ENCODE results near the gene NIPAL4. TPM values are rescaled to one million over a fixed set of nuclear protein-coding genes. Genes with fewer than 3 reads are reported as not detected.

NIPAL4 gene
- polyA plus RNA-seq, 2 donors = 5.4 to 15.1 TPM

DNA sequence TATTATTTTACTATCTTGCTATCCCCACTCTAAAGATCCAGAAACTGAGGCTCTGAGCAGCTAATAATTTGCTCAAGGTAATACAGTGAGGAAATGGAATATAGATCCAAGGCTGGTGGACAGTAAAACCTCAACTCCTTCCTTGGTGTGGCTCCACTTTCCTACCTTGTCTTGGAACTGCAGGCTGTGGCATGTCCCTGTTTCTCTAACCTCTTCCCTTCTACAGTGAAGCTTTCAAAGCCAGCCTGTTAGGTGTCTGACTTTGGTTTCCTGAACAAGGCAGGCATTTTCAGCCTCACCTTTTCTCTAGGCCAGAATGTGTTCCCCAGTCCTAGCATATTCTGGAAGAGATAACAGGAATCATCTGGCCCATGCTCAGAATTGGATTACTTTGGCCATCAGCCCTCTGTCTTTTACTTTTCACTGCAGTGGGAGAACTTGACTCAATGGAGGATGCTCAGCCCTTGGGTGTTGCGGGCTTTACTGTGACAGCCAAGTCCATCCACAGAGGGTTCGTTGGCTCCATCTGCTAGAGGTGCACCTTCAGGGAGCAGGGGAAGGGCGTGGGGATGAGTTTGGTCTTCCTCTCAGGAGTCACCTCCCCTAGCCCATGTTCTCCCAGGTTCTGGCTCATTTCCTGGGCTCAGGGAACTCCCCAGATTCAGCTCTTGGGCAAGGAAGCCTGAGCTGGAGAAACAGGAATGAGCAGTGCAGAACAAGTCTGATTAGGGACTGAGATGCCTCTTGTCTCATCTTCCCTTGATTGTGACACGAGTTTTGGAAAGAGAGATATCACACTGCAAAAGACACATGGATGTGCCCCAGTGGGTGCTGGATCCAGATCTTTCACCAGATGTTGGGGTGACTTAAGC is 1.1 kb downstream of the NIPAL4 start:
- Histone ChIP-seq H3K4me3 (ENCODE audit: low read depth in 1 of 2, low read length in 2 of 2) (peak overlapping the region in 1 of 2 donors; percentile 60), H3K27ac (ENCODE audit: low read depth in 2 of 2, low read length in 1 of 2) (peak overlapping the region; percentile 22 to 75), H3K4me1 (ENCODE audit: control insufficient read depth in 2 of 2, insufficient read depth in 2 of 2, low read length in 1 of 2) (peaks cover 2 to 16% of the 10 kb centered on the region in 2 donors), H3K9me3 (ENCODE audit: control insufficient read depth in 2 of 2, insufficient read depth in 1 of 2, low read depth in 1 of 2, low read length in 1 of 2) (no peaks in the 10 kb centered on the region), H3K36me3 (ENCODE audit: control insufficient read depth in 2 of 2, insufficient read depth in 2 of 2, low read length in 1 of 2) (no peaks in the 10 kb centered on the region), H3K27me3 (ENCODE audit: control insufficient read depth in 1 of 2, insufficient read depth in 2 of 2, low read length in 2 of 2) (no peaks in the 10 kb centered on the region)
- 60 to 65% methylated on average over 4 of the region's 4 CpGs for WGBS, 2 donors

DNA sequence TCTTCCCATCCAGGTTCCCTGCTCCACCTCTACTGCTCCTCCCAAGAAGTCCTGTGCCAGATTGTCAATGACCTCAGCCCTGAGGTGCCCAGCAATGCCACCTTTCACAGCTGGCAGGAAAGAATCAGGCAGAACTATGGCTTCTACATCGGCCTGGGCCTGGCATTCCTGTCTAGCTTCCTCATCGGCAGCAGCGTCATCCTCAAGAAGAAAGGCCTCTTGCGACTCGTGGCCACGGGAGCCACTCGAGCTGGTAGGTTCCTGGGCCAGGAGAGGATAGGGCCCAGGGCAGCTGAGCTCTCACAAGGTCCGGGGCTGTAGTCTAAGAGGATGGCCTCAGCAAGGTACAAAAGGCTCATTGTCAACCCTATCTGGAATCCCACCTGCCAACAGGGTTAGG is 3.1 kb downstream of the NIPAL4 start:
- no peak overlapping the region for H3K4me3 ChIP-seq (ENCODE audit: low read depth in 1 of 2, low read length in 2 of 2)
- H3K27ac ChIP-seq (ENCODE audit: low read depth in 2 of 2, low read length in 1 of 2) = peak overlapping the region in 1 of 2 donors; percentile 77
- H3K4me1 ChIP-seq (ENCODE audit: control insufficient read depth in 2 of 2, insufficient read depth in 2 of 2, low read length in 1 of 2) = peaks cover 2 to 16% of the 10 kb centered on the region in 2 donors
- 91 to 93% methylated on average over 8 of the region's 8 CpGs for WGBS, 2 donors
- H3K27me3 ChIP-seq (ENCODE audit: control insufficient read depth in 1 of 2, insufficient read depth in 2 of 2, low read length in 2 of 2) = no peaks in the 10 kb centered on the region
- H3K36me3 ChIP-seq (ENCODE audit: control insufficient read depth in 2 of 2, insufficient read depth in 2 of 2, low read length in 1 of 2) = peaks cover 0 to 7% of the 10 kb centered on the region in 2 donors
- H3K9me3 ChIP-seq (ENCODE audit: control insufficient read depth in 2 of 2, insufficient read depth in 1 of 2, low read depth in 1 of 2, low read length in 1 of 2) = no peaks in the 10 kb centered on the region

DNA sequence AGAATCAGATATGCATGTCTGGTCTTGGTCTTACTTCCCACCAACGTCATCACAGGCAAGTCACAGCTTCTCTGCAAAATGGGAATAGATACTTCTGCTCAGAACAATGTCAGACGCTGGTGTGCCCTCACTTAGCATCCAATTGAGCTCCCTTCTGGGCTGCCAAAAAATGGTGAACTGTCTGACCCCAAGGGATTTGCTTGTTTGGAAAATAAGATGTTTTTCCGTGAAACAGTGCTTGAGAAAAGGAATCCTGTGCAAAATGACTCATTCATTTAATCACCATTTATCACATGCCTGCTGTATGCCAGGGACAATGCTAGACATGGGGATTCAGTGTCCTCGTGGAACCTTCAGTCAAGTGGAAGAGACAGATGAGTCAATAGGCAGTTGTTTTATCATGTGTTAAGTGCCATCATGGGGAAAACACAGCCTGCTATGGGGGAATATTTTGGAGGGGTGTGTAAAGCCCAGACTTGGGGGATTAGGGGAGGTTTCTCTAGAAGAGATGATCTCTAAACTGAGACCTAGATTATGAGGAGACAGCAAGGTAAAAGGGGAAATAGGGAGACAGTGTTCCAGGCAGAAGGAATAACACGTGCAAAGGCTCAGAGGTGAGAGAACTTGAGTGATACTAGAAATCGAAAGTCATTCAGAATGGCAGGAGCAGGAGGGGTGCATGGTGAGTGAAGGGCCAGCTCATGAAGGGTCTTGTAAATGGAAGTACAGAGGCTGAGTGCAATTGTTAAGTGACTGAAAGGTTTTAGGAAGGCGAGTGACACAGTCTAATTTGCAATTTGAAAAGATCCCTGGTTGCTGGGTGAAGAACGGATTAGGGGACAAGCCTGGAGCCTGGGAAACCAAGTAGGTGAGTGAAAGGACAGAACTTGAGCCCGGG is 3.9 kb downstream of the NIPAL4 start:
- 42 to 54% methylated on average over 9 of the region's 9 CpGs for WGBS, 2 donors
- Histone ChIP-seq H3K9me3 (ENCODE audit: control insufficient read depth in 2 of 2, insufficient read depth in 1 of 2, low read depth in 1 of 2, low read length in 1 of 2) (no peaks in the 10 kb centered on the region), H3K27me3 (ENCODE audit: control insufficient read depth in 1 of 2, insufficient read depth in 2 of 2, low read length in 2 of 2) (no peaks in the 10 kb centered on the region), H3K4me3 (ENCODE audit: low read depth in 1 of 2, low read length in 2 of 2) (no peak overlapping the region), H3K4me1 (ENCODE audit: control insufficient read depth in 2 of 2, insufficient read depth in 2 of 2, low read length in 1 of 2) (peaks cover 2 to 16% of the 10 kb centered on the region in 2 donors), H3K36me3 (ENCODE audit: control insufficient read depth in 2 of 2, insufficient read depth in 2 of 2, low read length in 1 of 2) (peaks cover 0 to 7% of the 10 kb centered on the region in 2 donors), H3K27ac (ENCODE audit: low read depth in 2 of 2, low read length in 1 of 2) (peak overlapping the region; percentile 77 to 84)

DNA sequence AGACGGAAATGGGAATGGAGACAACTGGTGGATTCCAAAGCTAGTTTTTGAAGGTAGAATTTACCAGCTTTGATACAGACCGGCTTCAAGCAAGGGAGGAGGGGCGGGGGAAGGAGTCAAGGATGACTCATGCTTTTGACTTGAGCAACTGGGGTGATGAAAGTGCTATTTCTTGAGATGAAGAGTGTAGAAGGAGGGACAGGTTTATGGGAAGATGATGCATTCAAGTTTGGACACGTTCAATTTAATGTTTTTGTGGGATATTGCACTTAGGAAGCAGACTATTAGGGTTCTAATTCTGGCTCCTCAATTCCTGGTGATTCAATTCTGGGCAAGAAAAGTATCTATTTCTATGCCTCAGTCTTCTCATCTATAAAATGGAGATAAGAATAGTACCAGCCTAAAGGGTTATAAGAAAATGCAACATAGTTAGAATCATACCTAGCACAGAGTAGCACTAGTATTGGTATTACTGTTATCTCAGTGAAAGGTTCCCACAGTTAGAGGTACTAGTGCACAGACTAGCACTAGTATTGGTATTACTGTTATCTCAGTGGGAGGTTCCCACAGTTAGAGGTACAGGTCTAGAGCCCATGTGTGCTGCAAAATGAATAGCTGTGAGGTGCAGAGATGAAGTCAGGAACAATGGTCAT is 4.6 kb downstream of the NIPAL4 start:
- 12 to 24% methylated on average over 4 of the region's 4 CpGs for WGBS, 2 donors
- Histone ChIP-seq H3K4me1 (ENCODE audit: control insufficient read depth in 2 of 2, insufficient read depth in 2 of 2, low read length in 1 of 2) (peaks cover 2 to 16% of the 10 kb centered on the region in 2 donors), H3K27ac (ENCODE audit: low read depth in 2 of 2, low read length in 1 of 2) (peak overlapping the region; percentile 77 to 84), H3K27me3 (ENCODE audit: control insufficient read depth in 1 of 2, insufficient read depth in 2 of 2, low read length in 2 of 2) (no peaks in the 10 kb centered on the region), H3K36me3 (ENCODE audit: control insufficient read depth in 2 of 2, insufficient read depth in 2 of 2, low read length in 1 of 2) (peaks cover 0 to 7% of the 10 kb centered on the region in 2 donors), H3K9me3 (ENCODE audit: control insufficient read depth in 2 of 2, insufficient read depth in 1 of 2, low read depth in 1 of 2, low read length in 1 of 2) (no peaks in the 10 kb centered on the region), H3K4me3 (ENCODE audit: low read depth in 1 of 2, low read length in 2 of 2) (no peak overlapping the region)

DNA sequence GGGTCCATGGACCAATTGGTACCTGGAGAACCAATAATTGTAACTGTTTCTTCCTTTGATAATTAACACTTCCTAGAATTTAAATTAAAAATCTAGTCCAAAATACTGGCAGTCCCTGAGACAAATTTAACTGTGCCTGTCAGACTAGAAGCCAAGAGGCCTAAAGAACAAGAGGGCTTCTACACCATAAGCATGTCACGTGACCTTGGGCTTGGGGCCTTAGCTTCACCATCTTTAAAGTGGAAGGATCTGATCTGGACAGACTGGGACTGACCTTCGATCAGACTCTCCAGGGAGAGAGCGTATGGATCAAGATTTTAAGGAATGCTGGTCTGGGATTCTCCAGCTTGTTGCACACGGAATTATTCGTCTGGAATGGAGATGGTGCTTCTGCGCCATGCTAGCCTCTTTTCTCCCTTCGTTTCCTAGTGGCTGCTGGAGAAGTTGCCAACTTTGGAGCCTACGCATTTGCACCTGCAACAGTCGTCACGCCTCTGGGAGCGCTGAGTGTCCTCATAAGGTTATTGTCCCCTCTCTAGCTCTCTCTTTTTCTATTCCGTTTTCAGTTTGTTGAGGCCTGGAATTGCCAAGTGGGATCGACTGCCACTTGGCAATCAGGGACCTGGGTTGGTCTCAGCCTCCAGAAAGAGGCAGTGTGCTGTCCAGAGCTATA is 8.4 kb downstream of the NIPAL4 start:
- H3K27me3 ChIP-seq (ENCODE audit: control insufficient read depth in 1 of 2, insufficient read depth in 2 of 2, low read length in 2 of 2) = no peaks in the 10 kb centered on the region
- H3K4me3 ChIP-seq (ENCODE audit: low read depth in 1 of 2, low read length in 2 of 2) = no peak overlapping the region
- H3K4me1 ChIP-seq (ENCODE audit: control insufficient read depth in 2 of 2, insufficient read depth in 2 of 2, low read length in 1 of 2) = peaks cover 0 to 5% of the 10 kb centered on the region in 2 donors
- H3K9me3 ChIP-seq (ENCODE audit: control insufficient read depth in 2 of 2, insufficient read depth in 1 of 2, low read depth in 1 of 2, low read length in 1 of 2) = no peaks in the 10 kb centered on the region
- H3K36me3 ChIP-seq (ENCODE audit: control insufficient read depth in 2 of 2, insufficient read depth in 2 of 2, low read length in 1 of 2) = peaks cover 7 to 10% of the 10 kb centered on the region in 2 donors
- WGBS, 2 donors = 94 to 97% methylated on average over 13 of the region's 13 CpGs
- H3K27ac ChIP-seq (ENCODE audit: low read depth in 2 of 2, low read length in 1 of 2) = no peak overlapping the region

- Histone ChIP-seq H3K4me3 (ENCODE audit: low read depth in 1 of 2, low read length in 2 of 2) (no peak overlapping the region), H3K4me1 (ENCODE audit: control insufficient read depth in 2 of 2, insufficient read depth in 2 of 2, low read length in 1 of 2) (peaks cover 0 to 2% of the 10 kb centered on the region in 2 donors), H3K27me3 (ENCODE audit: control insufficient read depth in 1 of 2, insufficient read depth in 2 of 2, low read length in 2 of 2) (no peaks in the 10 kb centered on the region), H3K36me3 (ENCODE audit: control insufficient read depth in 2 of 2, insufficient read depth in 2 of 2, low read length in 1 of 2) (peaks cover 7 to 12% of the 10 kb centered on the region in 2 donors), H3K27ac (ENCODE audit: low read depth in 2 of 2, low read length in 1 of 2) (no peak overlapping the region), H3K9me3 (ENCODE audit: control insufficient read depth in 2 of 2, insufficient read depth in 1 of 2, low read depth in 1 of 2, low read length in 1 of 2) (no peaks in the 10 kb centered on the region)
- 90 to 94% methylated on average over 7 of the region's 7 CpGs for WGBS, 2 donors
Observed at GRCh38 chr5:157469073-157469472, 9.1 kb downstream of the NIPAL4 start.

- WGBS, 2 donors = 78 to 83% methylated on average over 7 of the region's 7 CpGs
- Histone ChIP-seq H3K4me1 (ENCODE audit: control insufficient read depth in 2 of 2, insufficient read depth in 2 of 2, low read length in 1 of 2) (no peaks in the 10 kb centered on the region), H3K27me3 (ENCODE audit: control insufficient read depth in 1 of 2, insufficient read depth in 2 of 2, low read length in 2 of 2) (no peaks in the 10 kb centered on the region), H3K36me3 (ENCODE audit: control insufficient read depth in 2 of 2, insufficient read depth in 2 of 2, low read length in 1 of 2) (peaks cover 7 to 12% of the 10 kb centered on the region in 2 donors), H3K4me3 (ENCODE audit: low read depth in 1 of 2, low read length in 2 of 2) (no peak overlapping the region), H3K27ac (ENCODE audit: low read depth in 2 of 2, low read length in 1 of 2) (no peak overlapping the region), H3K9me3 (ENCODE audit: control insufficient read depth in 2 of 2, insufficient read depth in 1 of 2, low read depth in 1 of 2, low read length in 1 of 2) (no peaks in the 10 kb centered on the region)
Observed at GRCh38 chr5:157469687-157470086, 9.7 kb downstream of the NIPAL4 start.

DNA sequence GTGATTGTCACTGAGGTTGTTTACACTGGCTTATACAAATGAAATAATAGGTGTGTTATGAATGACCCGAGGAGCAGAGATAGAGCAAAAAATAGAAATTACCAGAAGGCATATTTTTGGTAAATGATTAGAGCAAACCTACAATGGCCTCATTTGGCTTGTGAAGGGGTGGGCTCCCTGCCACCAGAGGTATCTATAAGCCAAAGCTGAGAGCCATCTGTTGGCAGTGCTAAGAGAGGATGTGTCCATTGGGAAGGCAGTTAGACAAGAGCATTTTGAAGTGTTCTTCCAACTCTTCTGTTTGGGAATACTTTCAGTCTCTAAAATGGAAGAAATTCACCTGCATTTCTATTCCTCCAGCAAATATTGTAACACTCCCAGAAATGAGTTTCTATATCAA is 10.6 kb downstream of the NIPAL4 start:
- no peaks in the 10 kb centered on the region for H3K27me3 ChIP-seq (ENCODE audit: control insufficient read depth in 1 of 2, insufficient read depth in 2 of 2, low read length in 2 of 2)
- no peak overlapping the region for H3K4me3 ChIP-seq (ENCODE audit: low read depth in 1 of 2, low read length in 2 of 2)
- peaks cover 7 to 12% of the 10 kb centered on the region in 2 donors for H3K36me3 ChIP-seq (ENCODE audit: control insufficient read depth in 2 of 2, insufficient read depth in 2 of 2, low read length in 1 of 2)
- no peak overlapping the region for H3K27ac ChIP-seq (ENCODE audit: low read depth in 2 of 2, low read length in 1 of 2)
- H3K9me3 ChIP-seq (ENCODE audit: control insufficient read depth in 2 of 2, insufficient read depth in 1 of 2, low read depth in 1 of 2, low read length in 1 of 2) = no peaks in the 10 kb centered on the region
- no peaks in the 10 kb centered on the region for H3K4me1 ChIP-seq (ENCODE audit: control insufficient read depth in 2 of 2, insufficient read depth in 2 of 2, low read length in 1 of 2)
- 26 to 48% methylated on average over 1 of the region's 1 CpG for WGBS, 2 donors

DNA sequence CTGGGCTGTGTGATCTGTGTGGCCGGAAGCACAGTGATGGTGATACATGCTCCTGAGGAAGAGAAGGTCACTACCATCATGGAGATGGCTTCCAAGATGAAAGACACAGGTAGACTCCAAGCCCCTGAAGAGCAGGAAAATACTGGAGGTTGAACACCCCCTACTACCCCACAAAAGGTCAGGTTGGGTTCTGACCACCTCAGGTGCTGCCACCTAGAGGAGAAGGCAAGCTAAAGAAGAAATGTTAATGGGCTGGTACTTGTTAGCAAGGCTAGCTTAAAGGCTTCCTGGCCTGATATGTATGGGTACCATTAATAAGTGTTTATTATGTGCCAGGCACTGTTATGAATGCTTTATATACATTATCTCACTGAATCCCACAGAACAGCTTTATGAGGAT is 11.7 kb downstream of the NIPAL4 start:
- Histone ChIP-seq H3K4me1 (ENCODE audit: control insufficient read depth in 2 of 2, insufficient read depth in 2 of 2, low read length in 1 of 2) (no peaks in the 10 kb centered on the region), H3K4me3 (ENCODE audit: low read depth in 1 of 2, low read length in 2 of 2) (no peak overlapping the region), H3K9me3 (ENCODE audit: control insufficient read depth in 2 of 2, insufficient read depth in 1 of 2, low read depth in 1 of 2, low read length in 1 of 2) (no peaks in the 10 kb centered on the region), H3K27me3 (ENCODE audit: control insufficient read depth in 1 of 2, insufficient read depth in 2 of 2, low read length in 2 of 2) (no peaks in the 10 kb centered on the region), H3K27ac (ENCODE audit: low read depth in 2 of 2, low read length in 1 of 2) (no peak overlapping the region), H3K36me3 (ENCODE audit: control insufficient read depth in 2 of 2, insufficient read depth in 2 of 2, low read length in 1 of 2) (peaks cover 7 to 12% of the 10 kb centered on the region in 2 donors)
- WGBS, 2 donors = 97 to 100% methylated on average over 1 of the region's 1 CpG
